H9 (cell line): ENCODE results near the gene RAB19. TPM values are rescaled to one million over a fixed set of nuclear protein-coding genes. Genes with fewer than 3 reads are reported as not detected.
A peak's percentile ranks its signal among the peaks of the same experiment; 100 is the strongest.

ENCODE experiments used
- DNase-seq: peaks from one replicate; pipeline ENCODE4 v3.0.0-alpha.2; 2017
- H2AFZ ChIP-seq: one replicate; pipeline ENCODE4 v1.6.1; 2013; ENCODE audit warnings: mild to moderate bottlenecking, low read length, control low read depth, moderate library complexity
- H2AK5ac ChIP-seq: 2 replicates; pipeline ENCODE4 v1.6.1; 2013; ENCODE audit warnings: low read length, control low read depth, mixed read lengths; ENCODE audit not compliant: insufficient read length
- H2BK120ac ChIP-seq: one replicate; pipeline ENCODE4 v1.6.1; 2013; ENCODE audit warnings: low read depth, mild to moderate bottlenecking, low read length, control low read depth, inconsistent platforms; ENCODE audit not compliant: poor library complexity, severe bottlenecking
- H2BK12ac ChIP-seq: 2 replicates; pipeline ENCODE4 v1.6.1; 2013; ENCODE audit warnings: low read length, control low read depth, mixed read lengths, low read depth; ENCODE audit not compliant: insufficient read length
- H2BK15ac ChIP-seq: 2 replicates; pipeline ENCODE4 v1.6.1; 2013; ENCODE audit warnings: low read depth, low read length, control low read depth
- H2BK20ac ChIP-seq: one replicate; pipeline ENCODE4 v1.6.1; 2013; ENCODE audit warnings: low read depth, mild to moderate bottlenecking, low read length, control low read depth, inconsistent platforms; ENCODE audit not compliant: poor library complexity, severe bottlenecking
- H2BK5ac ChIP-seq: 2 replicates; pipeline ENCODE4 v1.6.1; 2013; ENCODE audit warnings: low read length, control low read depth, mixed read lengths; ENCODE audit not compliant: insufficient read length
- H3K14ac ChIP-seq: 2 replicates; pipeline ENCODE4 v1.6.1; 2013; ENCODE audit warnings: low read length, control low read depth; ENCODE audit not compliant: insufficient read depth
- H3K18ac ChIP-seq: 2 replicates; pipeline ENCODE4 v1.6.1; 2013; ENCODE audit warnings: low read depth, mild to moderate bottlenecking, mixed read lengths, low read length, control low read depth; ENCODE audit not compliant: insufficient read length
- H3K23ac ChIP-seq: 2 replicates; pipeline ENCODE4 v1.6.1; 2013; ENCODE audit warnings: low read length, control low read depth, mixed read lengths, low read depth; ENCODE audit not compliant: insufficient read length
- H3K23me2 ChIP-seq: 2 replicates; pipeline ENCODE4 v1.6.1; 2013; ENCODE audit warnings: low read depth, mild to moderate bottlenecking, mixed read lengths, low read length, control low read depth; ENCODE audit not compliant: insufficient read length, poor library complexity, severe bottlenecking
- H3K27ac ChIP-seq: 2 replicates; pipeline ENCODE4 v1.5.1; 2013; ENCODE audit warnings: low read length, control low read depth, mixed read lengths, low read depth; ENCODE audit not compliant: insufficient read length
- H3K27me3 ChIP-seq: 2 replicates; pipeline ENCODE4 v1.6.1; 2013; ENCODE audit warnings: low read length, control low read depth, inconsistent platforms; ENCODE audit not compliant: insufficient read depth
- H3K4ac ChIP-seq: 2 replicates; pipeline ENCODE4 v1.6.1; 2013; ENCODE audit warnings: low read depth, mild to moderate bottlenecking, control low read depth, inconsistent platforms, low read length, moderate library complexity
- H3K4me1 ChIP-seq: 2 replicates; pipeline ENCODE4 v1.6.1; 2013; ENCODE audit warnings: low read length, control low read depth, inconsistent platforms; ENCODE audit not compliant: insufficient read depth
- H3K4me2 ChIP-seq: 2 replicates; pipeline ENCODE4 v1.6.1; 2013; ENCODE audit warnings: low read length, control low read depth, mixed read lengths; ENCODE audit not compliant: insufficient read length, insufficient read depth
- H3K56ac ChIP-seq: 2 replicates; pipeline ENCODE4 v1.6.1; 2013; ENCODE audit warnings: low read depth, mild to moderate bottlenecking, mixed read lengths, low read length, control low read depth; ENCODE audit not compliant: insufficient read length
- H3K79me1 ChIP-seq: 2 replicates; pipeline ENCODE4 v1.6.1; 2013; ENCODE audit warnings: low read depth, mild to moderate bottlenecking, moderate library complexity, low read length, control low read depth, inconsistent platforms; ENCODE audit not compliant: insufficient read depth, poor library complexity, severe bottlenecking
- H3K79me2 ChIP-seq: 2 replicates; pipeline ENCODE4 v1.6.1; 2013; ENCODE audit warnings: low read length, control low read depth, inconsistent platforms; ENCODE audit not compliant: insufficient read depth
- H3K9ac ChIP-seq: 2 replicates; pipeline ENCODE4 v1.6.1; 2013; ENCODE audit warnings: low read length, control low read depth, mixed read lengths; ENCODE audit not compliant: insufficient read length; ENCODE audit errors: extremely low read depth
- H3K9me3 ChIP-seq: one replicate; pipeline ENCODE4 v1.6.1; 2013; ENCODE audit warnings: low read depth, low read length, inconsistent platforms; ENCODE audit not compliant: control insufficient read depth
- H3T11ph ChIP-seq: one replicate; pipeline ENCODE4 v1.6.1; 2013; ENCODE audit warnings: mild to moderate bottlenecking, low read length, control low read depth, inconsistent platforms
- H4K20me1 ChIP-seq: one replicate; pipeline ENCODE4 v1.6.1; 2013; ENCODE audit not compliant: control insufficient read depth, insufficient read length, insufficient read depth
- H4K5ac ChIP-seq: 2 replicates; pipeline ENCODE4 v1.6.1; 2013; ENCODE audit warnings: low read depth, mild to moderate bottlenecking, mixed read lengths, low read length, control low read depth; ENCODE audit not compliant: insufficient read length
- H4K8ac ChIP-seq: replicated peaks from 2 replicates; pipeline ENCODE4 v1.6.1; 2013; ENCODE audit warnings: low read length, control low read depth, mixed read lengths, low read depth; ENCODE audit not compliant: insufficient read length
- H4K91ac ChIP-seq: 2 replicates; pipeline ENCODE4 v1.6.1; 2013; ENCODE audit warnings: low read depth, mild to moderate bottlenecking, moderate library complexity, mixed read lengths, low read length, control low read depth; ENCODE audit not compliant: insufficient read length
- H3K27ac Mint-ChIP-seq, 3 experiments: 2 replicates in 2 of 3; 3 replicates in 1 of 3; pipeline ENCODE4 v1.8.0; 2020 to 2021; ENCODE audit warnings: mixed read lengths in 3 of 3, mild to moderate bottlenecking in 1 of 3, moderate library complexity in 1 of 3
- H3K27me3 Mint-ChIP-seq: 2 replicates; pipeline ENCODE4 v1.8.0; 2021; ENCODE audit warnings: low read depth, mild to moderate bottlenecking, moderate library complexity, mixed read lengths
- H3K36me3 Mint-ChIP-seq, 3 experiments: 2 replicates in 2 of 3; 3 replicates in 1 of 3; pipeline ENCODE4 v1.8.0; 2020 to 2021; ENCODE audit warnings: low read depth in 3 of 3, mixed read lengths in 3 of 3; ENCODE audit not compliant: insufficient read depth in 1 of 3
- H3K4me1 Mint-ChIP-seq, 2 experiments: 2 replicates each; pipeline ENCODE4 v1.8.0; 2020; ENCODE audit warnings: mixed read lengths in 2 of 2
- H3K4me3 Mint-ChIP-seq, 2 experiments: 2 replicates in 1 of 2; 3 replicates in 1 of 2; pipeline ENCODE4 v1.8.0; 2020 to 2021; ENCODE audit warnings: mild to moderate bottlenecking in 2 of 2, mixed read lengths in 2 of 2, moderate library complexity in 1 of 2
- H3K9me3 Mint-ChIP-seq, 2 experiments: 2 replicates in 1 of 2; 3 replicates in 1 of 2; pipeline ENCODE4 v1.8.0; 2020; ENCODE audit warnings: mild to moderate bottlenecking in 2 of 2, mixed read lengths in 2 of 2, moderate library complexity in 1 of 2
- CTCF ChIP-seq: fragments of 200-600 bp; sonication (generic); conservative IDR thresholded peaks from 3 replicates; pipeline ENCODE4 v1.8.0; 2021; ENCODE audit warnings: antibody characterized with exemption, mild to moderate bottlenecking
- WGBS: extraction: QIAGEN DNeasy Blood & Tissue Kit; methylation state at CpG from one replicate; pipeline ENCODE4 v1.1.7; 2013; ENCODE audit warnings: missing lambda C conversion rate, low lambda C conversion rate, mixed read lengths; ENCODE audit not compliant: insufficient read length; ENCODE audit errors: extremely low coverage; 5-methylcytosine and 5-hydroxymethylcytosine counted together
- total RNA-seq: library from RNA; stranded (reverse); gene quantifications from 2 replicates; pipeline ENCODE4 v1.2.1, GENCODE V29; 2021

Gene RAB19
- total RNA-seq, 1 experiment from 2014 or later = 15.1 TPM

- no peak overlapping the region for H3K14ac ChIP-seq
- DNase-seq = no peak
- no peaks in the 10 kb centered on the region for H3K79me2 ChIP-seq
- H3K9ac ChIP-seq = no peak overlapping the region
- no peak overlapping the region for H3K23ac ChIP-seq
- Mint-ChIP-seq H3K36me3 (peaks cover 47 to 76% (median 75%) of the 10 kb centered on the region in 3 experiments), H3K4me3 (peak overlapping the region; percentile 13 to 21; a peak in 2 of 5 replicates), H3K4me1 (peaks cover 73% of the 10 kb centered on the region in 2 experiments), H3K27me3 (no peaks in the 10 kb centered on the region), H3K9me3 (no peaks in the 10 kb centered on the region), H3K27ac (peak overlapping the region; percentile 78 to 98 (median 94); a peak in 6 of 7 replicates)
- H3K27me3 ChIP-seq = no peaks in the 10 kb centered on the region
- H3K4me1 ChIP-seq = peaks cover 23% of the 10 kb centered on the region
- H3K79me1 ChIP-seq = peaks cover 2% of the 10 kb centered on the region
- no peak for TF ChIP-seq CTCF
- no peak overlapping the region for H2BK12ac ChIP-seq
- WGBS = no CpG with 5 or more reads among the region's 9 CpGs
- H4K8ac ChIP-seq = no peak overlapping the region
- no peak overlapping the region for H3K4me2 ChIP-seq
- no peak overlapping the region for H2BK120ac ChIP-seq
- no peak overlapping the region for H2BK20ac ChIP-seq
- H4K5ac ChIP-seq = no peak overlapping the region
- H3K27ac ChIP-seq = peak overlapping the region; percentile 31
- no peaks in the 10 kb centered on the region for H4K20me1 ChIP-seq
- H3K4ac ChIP-seq = no peak overlapping the region
- no peak overlapping the region for H2BK15ac ChIP-seq
- no peak overlapping the region for H3K18ac ChIP-seq
- H4K91ac ChIP-seq = no peak overlapping the region
- H2AFZ ChIP-seq = no peak overlapping the region
- H2AK5ac ChIP-seq = no peak overlapping the region
- no peaks in the 10 kb centered on the region for H3K9me3 ChIP-seq
- H3K23me2 ChIP-seq = no peaks in the 10 kb centered on the region
- no peak overlapping the region for H3T11ph ChIP-seq
- no peak overlapping the region for H3K56ac ChIP-seq
- H2BK5ac ChIP-seq = no peak overlapping the region
These were observed 52.7 kb downstream of the RAB19 start for GRCh38 chr7:140456551-140457051.
